Activated CD4-positive, alpha-beta memory T cell treated with anti-CD3 and anti-CD28 coated beads for 36 hours (primary cell): ENCODE measurements around the gene TUBA3D. TPM values are rescaled to one million over a fixed set of nuclear protein-coding genes. Genes with fewer than 3 reads are reported as not detected.
"Not testable (repeated sequence)": the region's sequence is repeated elsewhere in the genome, so short reads cannot be mapped to it uniquely, and the experiment has no call there.

Experiments
- CTCF ChIA-PET: fragments of 350-600 bp; sonication (Branson Sonifier 250); formaldehyde crosslinking; loops from one replicate; lab custom pipeline; 2021; ENCODE audit warnings: antibody characterized with exemption, inconsistent platforms; lab: Charles Lee
- POLR2A ChIA-PET: fragments of 350-600 bp; sonication (Branson Sonifier 250); formaldehyde crosslinking; loops from one replicate; lab custom pipeline; 2021; ENCODE audit warnings: antibody characterized with exemption; lab: Charles Lee
- DNase-seq: peaks from one replicate; pipeline ENCODE4 v3.0.0-alpha.2; 2020
- H3K27ac Mint-ChIP-seq: one replicate; pipeline ENCODE4 v1.8.0; 2021; ENCODE audit warnings: mixed read lengths
- H3K27me3 Mint-ChIP-seq: one replicate; pipeline ENCODE4 v1.8.0; 2021; ENCODE audit warnings: mixed read lengths
- H3K36me3 Mint-ChIP-seq: one replicate; pipeline ENCODE4 v1.8.0; 2021; ENCODE audit warnings: mixed read lengths
- H3K4me1 Mint-ChIP-seq: one replicate; pipeline ENCODE4 v1.8.0; 2021; ENCODE audit warnings: low read depth, mixed read lengths
- H3K4me3 Mint-ChIP-seq: one replicate; pipeline ENCODE4 v1.8.0; 2021; ENCODE audit warnings: mild to moderate bottlenecking, mixed read lengths
- H3K9me3 Mint-ChIP-seq: one replicate; pipeline ENCODE4 v1.8.0; 2021; ENCODE audit warnings: mixed read lengths
- intact Hi-C: fragments of 100-400 bp; cut with micrococcal nuclease; formaldehyde crosslinking; loops from one replicate; pipeline ENCODE4 v1.15.1; 2023
- total RNA-seq, 2 experiments: library from RNA; stranded (reverse); gene quantifications; one replicate each; pipeline ENCODE4 v1.2.3, GENCODE V29; 2021

The TUBA3D gene
- total RNA-seq, 2 experiments from 2014 or later: not detected

GRCh38 chr2:131488306-131489205, 12.6 kb downstream of the TUBA3D start:
- DNase-seq: no peak
- Mint-ChIP-seq H3K27me3 (no peaks in the 10 kb centered on the region), H3K4me1 (peaks cover 18% of the 10 kb centered on the region), H3K9me3 (no peaks in the 10 kb centered on the region), H3K36me3 (peaks cover 21% of the 10 kb centered on the region), H3K27ac (no peak overlapping the region), H3K4me3 (no peak overlapping the region)
- POLR2A ChIA-PET: no interaction called here
- intact Hi-C loops: no loop called here
- CTCF ChIA-PET: no interaction called here

- peaks cover 34% of the 10 kb centered on the region for H3K4me1 Mint-ChIP-seq
- H3K27me3 Mint-ChIP-seq, H3K9me3 Mint-ChIP-seq, POLR2A ChIA-PET: not testable (repeated sequence)
- intact Hi-C loops: loop anchor here (5.0 to 10.0 kb wide), 3 partner anchors 64 to 666 kb away; no protein-coding TSS in a partner anchor
- H3K4me3 Mint-ChIP-seq: peak overlapping the region; percentile 87
- CTCF ChIA-PET: interaction anchor here (4.5 kb wide), 1 partner anchor 337 kb away, joined by 27 read pairs; no protein-coding TSS in a partner anchor
- peaks cover 21% of the 10 kb centered on the region for H3K36me3 Mint-ChIP-seq
- peak overlapping the region; percentile 82 for H3K27ac Mint-ChIP-seq
- DNase-seq: peak; percentile 52
These were observed 14.9 kb downstream of the TUBA3D start for GRCh38 chr2:131490616-131491468.

GRCh38 chr2:131491469-131491836, 15.5 kb downstream of the TUBA3D start:
- Mint-ChIP-seq H3K27ac (peak overlapping the region; percentile 82), H3K4me1 (peaks cover 36% of the 10 kb centered on the region), H3K36me3 (peaks cover 21% of the 10 kb centered on the region), H3K4me3 (peak overlapping the region; percentile 87)
- H3K27me3 Mint-ChIP-seq, POLR2A ChIA-PET, H3K9me3 Mint-ChIP-seq, DNase-seq: not testable (repeated sequence)
- intact Hi-C loops: loop anchor here (5.0 to 10.0 kb wide), 3 partner anchors 64 to 667 kb away; no protein-coding TSS in a partner anchor
- CTCF ChIA-PET: interaction anchor here (0.7 to 4.5 kb wide), 6 partner anchors 8 to 398 kb away, joined by 3 to 27 read pairs (median 5); partner anchors contain the start of gene FAM168B

GRCh38 chr2:131492015-131492417, 16.1 kb downstream of the TUBA3D start, which contains the start of gene MZT2A:
TSS of gene MZT2A (minus strand) at chr2:131492397. CDS start at chr2:131492376, 21 bp downstream.
- H3K4me3 Mint-ChIP-seq: peak within 1 kb of the TSS; percentile 98
- DNase-seq, H3K27me3 Mint-ChIP-seq, H3K9me3 Mint-ChIP-seq: not testable (repeated sequence)
- POLR2A ChIA-PET: interaction anchor here (0.7 to 1.5 kb wide), 2 partner anchors 399 to 1150 kb away, joined by 3 to 4 read pairs; partner anchors contain the start of genes FAM168B and IMP4
- CTCF ChIA-PET: interaction anchor here (0.7 to 4.5 kb wide), 11 partner anchors 9 to 399 kb away, joined by 3 to 27 read pairs (median 5); partner anchors contain the start of genes FAM168B and PLEKHB2
- H3K4me1 Mint-ChIP-seq: peaks cover 39% of the 10 kb centered on the region
- intact Hi-C loops: loop anchor here (1.0 to 10.0 kb wide), 7 partner anchors 35 to 667 kb away; partner anchors contain the start of genes CCDC74A and PLEKHB2
- H3K27ac Mint-ChIP-seq: peak within 1 kb of the TSS; percentile 95
- H3K36me3 Mint-ChIP-seq: peaks cover 21% of the 10 kb centered on the region

- Mint-ChIP-seq H3K9me3 (no peaks in the 10 kb centered on the region), H3K4me3 (peak overlapping the region; percentile 98), H3K27ac (peak overlapping the region; percentile 95), H3K27me3 (no peaks in the 10 kb centered on the region), H3K36me3 (peaks cover 21% of the 10 kb centered on the region), H3K4me1 (peaks cover 43% of the 10 kb centered on the region)
- peak; percentile 96 for DNase-seq
- CTCF ChIA-PET: interaction anchor here (0.6 to 4.5 kb wide), 18 partner anchors 9 to 407 kb away, joined by 3 to 27 read pairs (median 4); partner anchors contain the start of genes FAM168B and PLEKHB2
- intact Hi-C loops: loop anchor here (1.0 to 10.0 kb wide), 7 partner anchors 35 to 668 kb away; partner anchors contain the start of genes CCDC74A and PLEKHB2
- POLR2A ChIA-PET: interaction anchor here (0.7 to 1.5 kb wide), 3 partner anchors 35 to 1150 kb away, joined by 3 to 5 read pairs (median 4); partner anchors contain the start of genes CCDC74A, FAM168B and IMP4
These were observed 16.7 kb downstream of the TUBA3D start for GRCh38 chr2:131492418-131493198.

- Mint-ChIP-seq H3K4me1 (peaks cover 46% of the 10 kb centered on the region), H3K27me3 (no peaks in the 10 kb centered on the region), H3K27ac (peak overlapping the region; percentile 95), H3K9me3 (no peaks in the 10 kb centered on the region), H3K36me3 (peaks cover 19% of the 10 kb centered on the region), H3K4me3 (peak overlapping the region; percentile 98)
- intact Hi-C loops: loop anchor here (2.0 to 10.0 kb wide), 5 partner anchors 66 to 669 kb away; partner anchors contain the start of gene PLEKHB2
- POLR2A ChIA-PET: interaction anchor here (1.2 to 1.5 kb wide), 2 partner anchors 35 to 1151 kb away, joined by 3 to 5 read pairs; partner anchors contain the start of genes CCDC74A and IMP4
- DNase-seq: peak; percentile 19
- CTCF ChIA-PET: interaction anchor here (0.6 to 4.5 kb wide), 17 partner anchors 10 to 408 kb away, joined by 3 to 27 read pairs (median 4); partner anchors contain the start of genes FAM168B and PLEKHB2
These were observed 17.5 kb downstream of the TUBA3D start for GRCh38 chr2:131493199-131493968.

- H3K27me3 Mint-ChIP-seq, DNase-seq, POLR2A ChIA-PET, H3K9me3 Mint-ChIP-seq, H3K27ac Mint-ChIP-seq, CTCF ChIA-PET: not testable (repeated sequence)
- intact Hi-C loops: loop anchor here (10.0 kb wide), 1 partner anchor 671 kb away; no protein-coding TSS in a partner anchor
- Mint-ChIP-seq H3K4me3 (peak overlapping the region; percentile 5), H3K36me3 (peaks cover 26% of the 10 kb centered on the region), H3K4me1 (peaks cover 44% of the 10 kb centered on the region)
These were observed 19.6 kb downstream of the TUBA3D start for GRCh38 chr2:131495506-131495905.

- Mint-ChIP-seq H3K27ac (peak overlapping the region; percentile 83), H3K4me1 (peaks cover 39% of the 10 kb centered on the region), H3K36me3 (peaks cover 25% of the 10 kb centered on the region)
- H3K27me3 Mint-ChIP-seq, CTCF ChIA-PET, H3K9me3 Mint-ChIP-seq, POLR2A ChIA-PET, H3K4me3 Mint-ChIP-seq: not testable (repeated sequence)
- intact Hi-C loops: loop anchor here (2.0 to 10.0 kb wide), 2 partner anchors 404 to 674 kb away; no protein-coding TSS in a partner anchor
- DNase-seq: peak; percentile 60
These were observed 22.5 kb downstream of the TUBA3D start for GRCh38 chr2:131498321-131498973.

- POLR2A ChIA-PET, H3K4me3 Mint-ChIP-seq: not testable (repeated sequence)
- CTCF ChIA-PET: interaction anchor here (0.8 kb wide), 1 partner anchor 11 kb away, joined by 3 read pairs; no protein-coding TSS in a partner anchor
These were observed 27.7 kb downstream of the TUBA3D start for GRCh38 chr2:131503587-131503986.

More at GRCh38 chr2:131503587-131503986, 27.7 kb downstream of the TUBA3D start:
- H3K27ac Mint-ChIP-seq, H3K4me1 Mint-ChIP-seq, DNase-seq, H3K9me3 Mint-ChIP-seq, H3K27me3 Mint-ChIP-seq, intact Hi-C loops: not testable (repeated sequence)
- H3K36me3 Mint-ChIP-seq: peaks cover 45% of the 10 kb centered on the region
